Chondrocyte (in vitro differentiated cells): Measurements from ENCODE around the gene SUMO3. TPM values are rescaled to one million over a fixed set of nuclear protein-coding genes. Genes with fewer than 3 reads are reported as not detected.

Experiments used
- DNase-seq: peaks from one replicate; pipeline ENCODE4 v3.0.0; 2021; ENCODE audit warnings: mixed read lengths, low spot score
- H3K27ac Mint-ChIP-seq: one replicate; pipeline ENCODE4 v1.8.0; 2021; ENCODE audit warnings: mild to moderate bottlenecking, moderate library complexity, mixed read lengths; ENCODE audit not compliant: unreplicated experiment
- H3K27me3 Mint-ChIP-seq: 2 replicates; pipeline ENCODE4 v1.8.0; 2021; ENCODE audit warnings: low read depth, mixed read lengths
- H3K36me3 Mint-ChIP-seq: 2 replicates; pipeline ENCODE4 v1.8.0; 2021; ENCODE audit warnings: low read depth, mixed read lengths
- H3K4me1 Mint-ChIP-seq: 2 replicates; pipeline ENCODE4 v1.8.0; 2021; ENCODE audit warnings: low read depth, mild to moderate bottlenecking, mixed read lengths
- H3K4me3 Mint-ChIP-seq: one replicate; pipeline ENCODE4 v1.8.0; 2021; ENCODE audit warnings: mild to moderate bottlenecking, moderate library complexity, mixed read lengths; ENCODE audit not compliant: unreplicated experiment
- H3K9me3 Mint-ChIP-seq: 2 replicates; pipeline ENCODE4 v1.8.0; 2021; ENCODE audit warnings: low read depth, mixed read lengths
- total RNA-seq: library from RNA; stranded (reverse); gene quantifications from 3 replicates; pipeline ENCODE4 v1.2.1, GENCODE V29; 2021
- TF ChIP-seq, protein P1 (sequence below): fragments of 200-600 bp; sonication (generic); IDR thresholded peaks from 2 replicates; pipeline ENCODE4 v1.5.0; 2021; ENCODE audit warnings: antibody characterized with exemption, mild to moderate bottlenecking, moderate library complexity

SUMO3 gene
- total RNA-seq, 1 donor from 2014 or later = 51.3 TPM

DNA sequence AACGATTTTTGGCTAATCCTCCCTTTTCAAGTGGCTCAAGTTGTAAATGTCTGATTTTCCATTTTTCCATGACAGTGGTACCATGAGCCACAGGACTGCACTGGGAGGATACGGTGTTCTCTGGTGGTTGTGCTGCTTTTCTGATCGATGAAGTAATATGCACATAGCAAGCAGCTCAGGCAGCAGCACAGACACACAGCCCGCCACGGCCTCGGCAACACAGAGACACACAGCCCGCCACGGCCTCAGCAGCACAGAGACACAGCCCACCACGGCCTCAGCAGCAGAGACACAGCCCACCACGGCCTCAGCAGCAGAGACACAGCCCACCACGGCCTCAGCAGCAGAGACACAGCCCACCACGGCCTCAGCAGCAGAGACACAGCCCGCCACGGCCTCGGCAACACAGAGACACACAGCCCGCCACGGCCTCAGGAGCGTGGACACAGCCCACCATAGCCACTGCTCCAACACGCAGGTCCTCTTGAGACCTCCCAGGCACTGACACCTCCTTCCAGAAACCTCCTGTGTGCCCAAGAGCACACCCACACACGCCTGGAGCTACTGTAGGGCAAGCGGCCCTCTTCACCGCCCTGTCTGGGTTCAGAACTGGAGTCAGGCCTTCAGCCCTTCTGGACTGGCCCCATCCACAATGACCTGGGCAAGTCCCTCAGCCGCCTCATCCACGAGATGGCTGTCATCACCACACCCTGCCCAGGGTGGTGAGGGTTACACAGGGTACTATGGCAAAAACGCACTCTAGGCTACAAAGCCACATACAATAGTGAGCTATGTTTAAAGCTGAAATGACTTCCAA lies 45.2 kb upstream of the SUMO3 start:
- no peak for DNase-seq
- H3K9me3 Mint-ChIP-seq = no peaks in the 10 kb centered on the region
- peaks cover 34% of the 10 kb centered on the region for H3K36me3 Mint-ChIP-seq
- no peak overlapping the region for H3K4me3 Mint-ChIP-seq
- TF ChIP-seq, protein P1, sequence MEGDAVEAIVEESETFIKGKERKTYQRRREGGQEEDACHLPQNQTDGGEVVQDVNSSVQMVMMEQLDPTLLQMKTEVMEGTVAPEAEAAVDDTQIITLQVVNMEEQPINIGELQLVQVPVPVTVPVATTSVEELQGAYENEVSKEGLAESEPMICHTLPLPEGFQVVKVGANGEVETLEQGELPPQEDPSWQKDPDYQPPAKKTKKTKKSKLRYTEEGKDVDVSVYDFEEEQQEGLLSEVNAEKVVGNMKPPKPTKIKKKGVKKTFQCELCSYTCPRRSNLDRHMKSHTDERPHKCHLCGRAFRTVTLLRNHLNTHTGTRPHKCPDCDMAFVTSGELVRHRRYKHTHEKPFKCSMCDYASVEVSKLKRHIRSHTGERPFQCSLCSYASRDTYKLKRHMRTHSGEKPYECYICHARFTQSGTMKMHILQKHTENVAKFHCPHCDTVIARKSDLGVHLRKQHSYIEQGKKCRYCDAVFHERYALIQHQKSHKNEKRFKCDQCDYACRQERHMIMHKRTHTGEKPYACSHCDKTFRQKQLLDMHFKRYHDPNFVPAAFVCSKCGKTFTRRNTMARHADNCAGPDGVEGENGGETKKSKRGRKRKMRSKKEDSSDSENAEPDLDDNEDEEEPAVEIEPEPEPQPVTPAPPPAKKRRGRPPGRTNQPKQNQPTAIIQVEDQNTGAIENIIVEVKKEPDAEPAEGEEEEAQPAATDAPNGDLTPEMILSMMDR = no peak
- no peaks in the 10 kb centered on the region for H3K27me3 Mint-ChIP-seq
- H3K4me1 Mint-ChIP-seq = peaks cover 51% of the 10 kb centered on the region
- H3K27ac Mint-ChIP-seq = peak overlapping the region; percentile 41

DNA sequence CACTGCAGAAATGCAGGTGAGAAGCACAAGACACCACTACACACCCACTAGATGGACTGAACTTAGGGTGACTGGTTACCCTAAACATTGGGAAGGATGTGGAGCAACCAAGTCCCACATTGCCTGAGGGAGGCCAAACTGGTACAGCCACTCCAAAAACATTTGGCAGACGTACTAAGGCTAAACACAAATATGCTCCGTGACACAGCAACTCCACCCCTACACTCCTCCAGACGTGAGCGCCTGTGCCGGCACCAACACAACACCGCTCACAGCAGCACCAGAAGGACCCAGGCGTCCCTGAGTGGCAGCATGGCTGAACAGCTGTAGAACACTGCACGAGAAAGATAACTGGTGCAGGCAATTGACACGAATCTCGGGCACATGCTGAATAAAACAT lies 40.9 kb upstream of the SUMO3 start:
- H3K4me3 Mint-ChIP-seq = no peak overlapping the region

DNA sequence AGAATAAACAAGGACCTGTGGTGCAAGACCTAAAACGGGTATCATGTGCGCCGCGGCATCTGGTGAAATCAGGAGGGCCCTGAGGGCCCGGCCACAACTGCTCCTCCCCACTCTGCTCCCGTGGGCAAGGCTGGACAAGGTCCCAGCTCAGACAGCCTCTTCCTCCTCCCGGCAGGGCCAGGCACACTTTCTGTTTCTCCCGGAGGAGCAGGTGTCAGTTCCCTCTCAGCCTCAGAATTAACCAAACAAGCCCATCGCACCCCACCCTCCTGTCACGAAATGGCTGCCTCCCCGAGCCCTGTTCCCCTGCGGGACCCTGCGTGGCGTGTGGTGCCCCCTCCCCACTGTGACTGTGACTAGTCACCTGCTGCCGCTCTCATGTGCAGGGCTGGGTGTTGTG lies 40.4 kb upstream of the SUMO3 start:
- H3K27ac Mint-ChIP-seq = no peak overlapping the region
- TF ChIP-seq, protein P1 = no peak
- H3K27me3 Mint-ChIP-seq = no peaks in the 10 kb centered on the region
- peaks cover 38% of the 10 kb centered on the region for H3K36me3 Mint-ChIP-seq
- H3K9me3 Mint-ChIP-seq = no peaks in the 10 kb centered on the region
- H3K4me3 Mint-ChIP-seq = no peak overlapping the region
- peaks cover 17% of the 10 kb centered on the region for H3K4me1 Mint-ChIP-seq
- DNase-seq = no peak

More for the DNA sequence above, 40.9 kb upstream of the SUMO3 start:
- Mint-ChIP-seq H3K9me3 (no peaks in the 10 kb centered on the region), H3K4me1 (peaks cover 21% of the 10 kb centered on the region), H3K27me3 (no peaks in the 10 kb centered on the region), H3K27ac (no peak overlapping the region), H3K36me3 (peaks cover 43% of the 10 kb centered on the region)
- TF ChIP-seq, protein P1 = no peak
- no peak for DNase-seq

DNA sequence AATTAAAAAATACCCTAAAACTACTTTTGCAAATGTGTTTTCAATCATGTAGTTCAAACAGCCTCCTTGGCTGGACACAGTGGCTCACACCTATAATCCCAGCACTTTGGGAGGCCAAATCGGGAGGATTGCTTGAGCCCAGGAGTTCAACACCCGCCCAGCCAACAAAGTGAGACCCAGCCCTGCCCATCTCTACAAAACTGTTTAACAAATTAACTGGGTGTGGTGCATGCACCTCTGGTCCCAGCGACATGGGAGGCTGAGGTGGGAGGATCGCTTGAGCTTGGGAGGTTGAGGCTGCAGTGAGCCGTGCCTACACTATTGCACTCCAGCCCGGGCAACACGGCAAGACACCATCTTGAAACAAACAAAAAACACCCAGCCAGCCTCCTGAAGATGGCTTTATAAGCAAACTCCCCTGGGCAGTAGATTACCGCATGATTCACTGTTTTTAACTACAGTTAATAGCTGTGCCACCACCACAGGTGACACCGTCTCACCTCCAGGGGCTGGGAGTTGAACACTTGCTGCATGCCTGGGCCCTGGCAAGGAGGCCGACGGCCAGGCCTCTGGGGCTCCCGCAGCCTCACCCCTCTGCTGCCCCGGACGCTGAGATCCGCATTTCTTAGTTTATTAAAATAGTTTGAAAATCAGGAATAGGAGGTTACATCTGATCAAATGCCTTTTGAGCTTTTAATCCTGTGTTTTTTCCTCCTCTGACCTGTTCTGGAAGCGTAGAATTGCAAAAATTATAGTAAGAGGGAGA lies 39.4 kb upstream of the SUMO3 start:
- no peak overlapping the region for H3K27ac Mint-ChIP-seq
- H3K4me3 Mint-ChIP-seq = no peak overlapping the region
- TF ChIP-seq, protein P1 = no peak
- peaks cover 14% of the 10 kb centered on the region for H3K4me1 Mint-ChIP-seq
- H3K36me3 Mint-ChIP-seq = peaks cover 40% of the 10 kb centered on the region
- no peak for DNase-seq
- no peaks in the 10 kb centered on the region for H3K9me3 Mint-ChIP-seq
- H3K27me3 Mint-ChIP-seq = no peaks in the 10 kb centered on the region

DNA sequence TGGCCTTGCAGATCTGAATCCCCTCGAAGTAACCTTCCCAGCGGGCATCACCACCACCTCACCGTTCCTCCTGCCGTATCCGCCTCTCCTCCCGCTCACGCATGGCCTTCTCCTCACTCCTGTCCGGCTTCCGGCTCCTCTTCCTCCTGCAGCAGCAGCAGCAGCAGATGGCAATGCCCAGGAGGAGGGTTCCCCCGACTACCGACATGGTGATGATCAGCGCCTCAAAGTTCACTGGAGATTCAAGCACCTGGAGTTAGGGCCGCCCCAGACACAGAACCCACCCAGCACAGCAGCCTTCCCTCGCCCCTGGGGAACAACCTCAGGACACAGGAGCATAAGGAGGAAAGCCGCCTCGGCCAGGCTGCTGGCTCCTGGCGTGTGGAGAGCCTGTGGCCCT lies 38.3 kb upstream of the SUMO3 start:
- peaks cover 5% of the 10 kb centered on the region for H3K4me1 Mint-ChIP-seq
- DNase-seq = no peak
- no peak overlapping the region for H3K4me3 Mint-ChIP-seq
- peaks cover 36% of the 10 kb centered on the region for H3K36me3 Mint-ChIP-seq
- H3K27ac Mint-ChIP-seq = no peak overlapping the region
- H3K9me3 Mint-ChIP-seq = no peaks in the 10 kb centered on the region
- TF ChIP-seq, protein P1 = no peak
- H3K27me3 Mint-ChIP-seq = no peaks in the 10 kb centered on the region
